Heart left ventricle (tissue), 13 donors: ENCODE data around the gene WIPF3.

ENCODE experiments used
- CTCF ChIP-seq, 12 donors: fragments of 200-600 bp; sonication (generic) in 4 of 12; IDR thresholded peaks; one replicate each; pipeline versions ENCODE4 v1.5.0 to v1.8.0; 2018 to 2022; ENCODE audit warnings: antibody characterized with exemption in 12 of 12, mild to moderate bottlenecking in 5 of 12
- POLR2A ChIP-seq, 2 donors: fragments of 450-650 bp; IDR thresholded peaks; one replicate each; pipeline ENCODE4 v1.6.1; 2017; ENCODE audit warnings: antibody characterized with exemption in 2 of 2, mild to moderate bottlenecking in 2 of 2, moderate library complexity in 2 of 2
- donor health status: ischemic (EF 13 %, LVEDD 7.1; RV severe dilation, severe dysfunction).
- donor health status: DM: no; HTN: yes; CAD: no.
- donor health status: DM: no; HTN: no; CAD: no.
- donor health status: ischemic (EF 25% LVEDD 6.9; RV normal size, moderate dysfunction).
- donor health status: ischemic (EF 25% LVEDD 5.7; RV mildly dilated, moderate dysfunction).
- donor health status: ischemic (EF 35%, LVEDD 5.7; RV mildly dilated, moderate dysfunction).
- donor health status: nonischemic (EF 11% LVEDD 7.7; RV severe dilation, severe dysfunction).
- donor health status: DM: yes; HTN: yes; CAD: no.
- donor health status: PGD.
- donor health status: ischemic (EF 29% LVEDD 5.4; RV normal size, mild dysfunction).
- donor health status: nonischemic (EF 23%, LVEDD 6.1; RV moderate dilation, normal function).

- TF ChIP-seq CTCF (IDR thresholded peaks at IDR 0.05) (no peak), POLR2A (IDR thresholded peaks at IDR 0.05) (no peak)
Measured at GRCh38 chr7:29771081-29771816, 35.1 kb upstream of the WIPF3 start.
